Myocyte (in vitro differentiated cells): ENCODE data around the gene TMEM184B. TPM values are rescaled to one million over a fixed set of nuclear protein-coding genes. Genes with fewer than 3 reads are reported as not detected.
"Not testable (repeated sequence)": the region's sequence is repeated elsewhere in the genome, so short reads cannot be mapped to it uniquely, and the experiment has no call there.

Source experiments
- DNase-seq: peaks from one replicate; pipeline ENCODE4 v3.0.0-alpha.2; 2012; ENCODE audit warnings: low read depth
- total RNA-seq: library from RNA; depleted of rRNA; stranded (reverse); fragments of >200 nt; gene quantifications from 2 replicates; pipeline ENCODE4 v1.2.3, GENCODE V29; 2014

The TMEM184B gene
- total RNA-seq, 1 donor from 2014 or later, result 53.4 TPM

GRCh38 chr22:38184788-38185187 lies 88.0 kb downstream of the TMEM184B start:
- no peak for DNase-seq

GRCh38 chr22:38181453-38182200 lies 91.2 kb downstream of the TMEM184B start, which contains the start of gene PLA2G6:
Gene PLA2G6 (minus strand): TSS chr22:38181830. CDS start chr22:38169426, 12,404 bp downstream.
- peak; percentile 99 for DNase-seq

GRCh38 chr22:38180841-38181452 lies 91.9 kb downstream of the TMEM184B start:
- peak; percentile 65 for DNase-seq

- not testable (repeated sequence) for DNase-seq
Measured at GRCh38 chr22:38178605-38178937, 94.2 kb downstream of the TMEM184B start.

GRCh38 chr22:38177926-38178604 lies 94.7 kb downstream of the TMEM184B start:
- peak; percentile 98 for DNase-seq

- DNase-seq, result not testable (repeated sequence)
Measured at GRCh38 chr22:38177571-38177925, 95.3 kb downstream of the TMEM184B start.

- peak; percentile 81 for DNase-seq
Measured at GRCh38 chr22:38177044-38177443, 95.8 kb downstream of the TMEM184B start.

- peak; percentile 99 for DNase-seq
Measured at GRCh38 chr22:38176170-38176741, 96.6 kb downstream of the TMEM184B start.

- DNase-seq, result no peak
Measured at GRCh38 chr22:38175206-38176118, 97.3 kb downstream of the TMEM184B start.

GRCh38 chr22:38174626-38175025 lies 98.2 kb downstream of the TMEM184B start:
- no peak for DNase-seq

- DNase-seq, result no peak
Measured at GRCh38 chr22:38173641-38173906, 99.2 kb downstream of the TMEM184B start.

GRCh38 chr22:38172832-38173640 lies 99.8 kb downstream of the TMEM184B start:
- no peak for DNase-seq

GRCh38 chr22:38171927-38172831 lies 100.6 kb downstream of the TMEM184B start:
- no peak for DNase-seq

GRCh38 chr22:38170469-38170868 lies 102.3 kb downstream of the TMEM184B start:
- DNase-seq, result no peak

Other genes with a start within 250 kb of the TMEM184B start
- 6.3 and 8.7 TPM in 2 replicates for gene PICK1, start 215.6 kb downstream of the TMEM184B start, total RNA-seq
- 0.56 TPM in 1 of 2 replicates, not detected in the other for gene SLC16A8, start 188.8 kb downstream of the TMEM184B start, total RNA-seq
- gene BAIAP2L2, start 162.3 kb downstream of the TMEM184B start, total RNA-seq, result 0.10 and 0.45 TPM in 2 replicates
- gene PLA2G6, start 91.2 kb downstream of the TMEM184B start, total RNA-seq, result 15.6 and 18.9 TPM in 2 replicates
- gene MAFF, start 71.0 kb downstream of the TMEM184B start, total RNA-seq, result 4.1 and 8.7 TPM in 2 replicates
- 98.5 and 111 TPM in 2 replicates for gene CSNK1E, start 44.4 kb upstream of the TMEM184B start, total RNA-seq
- 0.05 TPM in 1 of 2 replicates, not detected in the other for gene KCNJ4, start 182.2 kb upstream of the TMEM184B start, total RNA-seq
- 23.4 and 28.9 TPM in 2 replicates for gene KDELR3, start 195.1 kb upstream of the TMEM184B start, total RNA-seq
- 393 and 559 TPM in 2 replicates for gene DDX17, start 233.3 kb upstream of the TMEM184B start, total RNA-seq